ENCODE data around the gene DCDC2C. TPM values are rescaled to one million over a fixed set of nuclear protein-coding genes. Genes with fewer than 3 reads are reported as not detected.

The DCDC2C gene
- total and polyA plus RNA-seq, 2 of the 4 experiments (the other 2 are of a cell fraction): not detected

DNA sequence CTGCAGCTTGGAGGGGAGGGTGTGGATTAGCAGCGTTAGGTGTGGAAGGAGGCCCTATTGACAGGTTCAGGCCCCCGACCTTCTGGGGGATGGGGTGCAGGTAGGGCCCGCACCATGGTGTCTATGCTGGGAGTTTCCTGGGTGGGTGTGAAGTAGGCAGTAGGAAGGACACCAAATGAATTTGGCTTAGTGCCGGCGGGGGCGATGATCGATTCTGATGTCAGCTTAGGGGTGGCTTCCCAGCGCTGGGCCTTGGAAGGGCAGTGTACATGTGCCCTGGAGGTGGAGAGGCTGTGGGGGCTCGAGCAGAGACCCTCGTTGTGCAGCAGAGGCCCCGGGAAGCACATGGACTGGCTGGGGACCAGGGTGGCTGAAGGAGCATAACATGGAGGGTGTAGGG is 21.6 kb downstream of the DCDC2C start:
- H3K18ac ChIP-seq (ENCODE audit: low read depth, low read length): no peak overlapping the region
- H3K4ac ChIP-seq (ENCODE audit: low read depth, low read length): no peak overlapping the region
- H2BK20ac ChIP-seq (ENCODE audit: low read depth, low read length): no peak overlapping the region
- no peak overlapping the region for H3K9ac ChIP-seq (ENCODE audit: low read depth, low read length)
- no peak overlapping the region for H3K56ac ChIP-seq (ENCODE audit: extremely low read depth, insufficient read depth, low read length)
- H2AK9ac ChIP-seq (replicated peaks; ENCODE audit: low read depth, low read length, poor library complexity): no peak overlapping the region
- no peaks in the 10 kb centered on the region for H3K9me3 ChIP-seq (ENCODE audit: control insufficient read depth, insufficient read depth, low read length)
- no peak overlapping the region for H2AFZ ChIP-seq (replicated peaks; ENCODE audit: low read length, poor library complexity)
- H3K4me2 ChIP-seq (ENCODE audit: low read depth, low read length): no peak overlapping the region
- ChIA-PET CTCF (no interaction called here), POLR2A (ENCODE audit: unreplicated experiment) (no interaction called here)
- H2AK5ac ChIP-seq (ENCODE audit: low read depth, low read length): no peak overlapping the region
- H4K8ac ChIP-seq (ENCODE audit: low read depth in 2 of 2, low read length in 2 of 2): no peak overlapping the region
- H4K91ac ChIP-seq (ENCODE audit: insufficient read depth, low read depth, low read length): no peak overlapping the region
- no TSS peak for BruUV-seq (replicated peaks)
- no peaks in the 10 kb centered on the region for H4K20me1 ChIP-seq (ENCODE audit: insufficient read depth, low read length)
- TF ChIP-seq, protein P1, sequence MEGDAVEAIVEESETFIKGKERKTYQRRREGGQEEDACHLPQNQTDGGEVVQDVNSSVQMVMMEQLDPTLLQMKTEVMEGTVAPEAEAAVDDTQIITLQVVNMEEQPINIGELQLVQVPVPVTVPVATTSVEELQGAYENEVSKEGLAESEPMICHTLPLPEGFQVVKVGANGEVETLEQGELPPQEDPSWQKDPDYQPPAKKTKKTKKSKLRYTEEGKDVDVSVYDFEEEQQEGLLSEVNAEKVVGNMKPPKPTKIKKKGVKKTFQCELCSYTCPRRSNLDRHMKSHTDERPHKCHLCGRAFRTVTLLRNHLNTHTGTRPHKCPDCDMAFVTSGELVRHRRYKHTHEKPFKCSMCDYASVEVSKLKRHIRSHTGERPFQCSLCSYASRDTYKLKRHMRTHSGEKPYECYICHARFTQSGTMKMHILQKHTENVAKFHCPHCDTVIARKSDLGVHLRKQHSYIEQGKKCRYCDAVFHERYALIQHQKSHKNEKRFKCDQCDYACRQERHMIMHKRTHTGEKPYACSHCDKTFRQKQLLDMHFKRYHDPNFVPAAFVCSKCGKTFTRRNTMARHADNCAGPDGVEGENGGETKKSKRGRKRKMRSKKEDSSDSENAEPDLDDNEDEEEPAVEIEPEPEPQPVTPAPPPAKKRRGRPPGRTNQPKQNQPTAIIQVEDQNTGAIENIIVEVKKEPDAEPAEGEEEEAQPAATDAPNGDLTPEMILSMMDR (conservative IDR thresholded peaks at IDR 0.05; ENCODE audit: low read depth, low read length): no peak
- no peak for TF ChIP-seq MXI1 (IDR thresholded peaks at IDR 0.05; ENCODE audit: borderline replicate concordance, low read depth, low read length)
- TF ChIP-seq CEBPB (IDR thresholded peaks at IDR 0.05; ENCODE audit: low read depth, low read length): no peak
- TF ChIP-seq RAD21 (IDR thresholded peaks at IDR 0.05; ENCODE audit: low read length): no peak
- TF ChIP-seq RFX5 (IDR thresholded peaks at IDR 0.05; ENCODE audit: low read depth, low read length): no peak
- no peak for TF ChIP-seq NFE2L2 (IDR thresholded peaks at IDR 0.05; ENCODE audit: low read depth, low read length)
- no peak for TF ChIP-seq SMC3 (IDR thresholded peaks at IDR 0.05; ENCODE audit: low read depth, low read length)
- no peak for TF ChIP-seq POLR2A (IDR thresholded peaks at IDR 0.05; ENCODE audit: low read depth, low read length)
- TF ChIP-seq BHLHE40 (IDR thresholded peaks at IDR 0.05; ENCODE audit: low read depth, low read length): no peak
- no peak for TF ChIP-seq RCOR1 (IDR thresholded peaks at IDR 0.05; ENCODE audit: insufficient replicate concordance, low read length)
- no peak for TF ChIP-seq MAZ (IDR thresholded peaks at IDR 0.05; ENCODE audit: borderline replicate concordance, low read depth, low read length)
- no peak for TF ChIP-seq FOS (IDR thresholded peaks at IDR 0.05; ENCODE audit: low read depth, low read length)
- TF ChIP-seq MAFK (IDR thresholded peaks at IDR 0.05; ENCODE audit: low read depth, low read length): no peak
- TF ChIP-seq, protein P2, sequence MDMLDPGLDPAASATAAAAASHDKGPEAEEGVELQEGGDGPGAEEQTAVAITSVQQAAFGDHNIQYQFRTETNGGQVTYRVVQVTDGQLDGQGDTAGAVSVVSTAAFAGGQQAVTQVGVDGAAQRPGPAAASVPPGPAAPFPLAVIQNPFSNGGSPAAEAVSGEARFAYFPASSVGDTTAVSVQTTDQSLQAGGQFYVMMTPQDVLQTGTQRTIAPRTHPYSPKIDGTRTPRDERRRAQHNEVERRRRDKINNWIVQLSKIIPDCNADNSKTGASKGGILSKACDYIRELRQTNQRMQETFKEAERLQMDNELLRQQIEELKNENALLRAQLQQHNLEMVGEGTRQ (IDR thresholded peaks at IDR 0.05; ENCODE audit: low read depth, low read length): no peak
- TF ChIP-seq, protein P3, sequence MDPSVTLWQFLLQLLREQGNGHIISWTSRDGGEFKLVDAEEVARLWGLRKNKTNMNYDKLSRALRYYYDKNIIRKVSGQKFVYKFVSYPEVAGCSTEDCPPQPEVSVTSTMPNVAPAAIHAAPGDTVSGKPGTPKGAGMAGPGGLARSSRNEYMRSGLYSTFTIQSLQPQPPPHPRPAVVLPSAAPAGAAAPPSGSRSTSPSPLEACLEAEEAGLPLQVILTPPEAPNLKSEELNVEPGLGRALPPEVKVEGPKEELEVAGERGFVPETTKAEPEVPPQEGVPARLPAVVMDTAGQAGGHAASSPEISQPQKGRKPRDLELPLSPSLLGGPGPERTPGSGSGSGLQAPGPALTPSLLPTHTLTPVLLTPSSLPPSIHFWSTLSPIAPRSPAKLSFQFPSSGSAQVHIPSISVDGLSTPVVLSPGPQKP (IDR thresholded peaks at IDR 0.05; ENCODE audit: borderline replicate concordance, low read depth, low read length): no peak
- TF ChIP-seq CHD1 (IDR thresholded peaks at IDR 0.05; ENCODE audit: low read depth, low read length): no peak
- no peaks in the 10 kb centered on the region for H3K4me1 ChIP-seq (ENCODE audit: control insufficient read depth, insufficient read depth, low read length)
- DNase-seq (no peak), ATAC-seq (ENCODE audit: low read depth) (no peak)
- H3K14ac ChIP-seq (replicated peaks; ENCODE audit: low read depth, low read length): no peak overlapping the region
- H4K5ac ChIP-seq (ENCODE audit: low read depth, low read length): no peak overlapping the region
- H3K9me1 ChIP-seq (ENCODE audit: insufficient read depth, low read length): no peaks in the 10 kb centered on the region
- H3K4me3 ChIP-seq (ENCODE audit: insufficient read depth, low read depth, low read length): no peak overlapping the region
- intact Hi-C loops (cut with micrococcal nuclease) (no loop called here), dilution Hi-C loops (cut with HindIII; ENCODE audit: low sequenced_read_pairs, unreplicated experiment) (no loop called here), in situ Hi-C loops (cut with MboI; ENCODE audit: low sequenced_read_pairs) (no loop called here)
- no peak overlapping the region for H2BK120ac ChIP-seq (ENCODE audit: low read depth, low read length)
- no peak overlapping the region for H2BK5ac ChIP-seq (ENCODE audit: low read depth, low read length, poor library complexity, severe bottlenecking)
- H2BK15ac ChIP-seq (ENCODE audit: low read depth, low read length): no peak overlapping the region
- no peak overlapping the region for H3K27ac ChIP-seq (ENCODE audit: insufficient read depth, low read length)
- H3K36me3 ChIP-seq (ENCODE audit: control insufficient read depth, insufficient read depth, low read length): no peaks in the 10 kb centered on the region
- no peaks in the 10 kb centered on the region for H3K79me1 ChIP-seq (ENCODE audit: low read depth in 1 of 2, low read length in 2 of 2)
- 33% methylated on average over 2 of the region's 11 CpGs; no CpG with 5 or more reads in 1 of the 2 experiments for WGBS, 2 experiments (ENCODE audit: extremely low coverage in 2 of 2, insufficient read length in 1 of 2)
- H3K23ac ChIP-seq (ENCODE audit: low read depth, low read length): no peak overlapping the region
- peaks cover 20% of the 10 kb centered on the region for H3K27me3 ChIP-seq (ENCODE audit: control insufficient read depth, insufficient read depth, low read length)
